ENCODE measurements around the gene UBE2S. TPM values are rescaled to one million over a fixed set of nuclear protein-coding genes. Genes with fewer than 3 reads are reported as not detected.

UBE2S gene
- polyA plus RNA-seq, 1 donor (not counting 4 experiments of a cell fraction or from before 2014, with no cell fraction given) = 31.8 TPM

DNA sequence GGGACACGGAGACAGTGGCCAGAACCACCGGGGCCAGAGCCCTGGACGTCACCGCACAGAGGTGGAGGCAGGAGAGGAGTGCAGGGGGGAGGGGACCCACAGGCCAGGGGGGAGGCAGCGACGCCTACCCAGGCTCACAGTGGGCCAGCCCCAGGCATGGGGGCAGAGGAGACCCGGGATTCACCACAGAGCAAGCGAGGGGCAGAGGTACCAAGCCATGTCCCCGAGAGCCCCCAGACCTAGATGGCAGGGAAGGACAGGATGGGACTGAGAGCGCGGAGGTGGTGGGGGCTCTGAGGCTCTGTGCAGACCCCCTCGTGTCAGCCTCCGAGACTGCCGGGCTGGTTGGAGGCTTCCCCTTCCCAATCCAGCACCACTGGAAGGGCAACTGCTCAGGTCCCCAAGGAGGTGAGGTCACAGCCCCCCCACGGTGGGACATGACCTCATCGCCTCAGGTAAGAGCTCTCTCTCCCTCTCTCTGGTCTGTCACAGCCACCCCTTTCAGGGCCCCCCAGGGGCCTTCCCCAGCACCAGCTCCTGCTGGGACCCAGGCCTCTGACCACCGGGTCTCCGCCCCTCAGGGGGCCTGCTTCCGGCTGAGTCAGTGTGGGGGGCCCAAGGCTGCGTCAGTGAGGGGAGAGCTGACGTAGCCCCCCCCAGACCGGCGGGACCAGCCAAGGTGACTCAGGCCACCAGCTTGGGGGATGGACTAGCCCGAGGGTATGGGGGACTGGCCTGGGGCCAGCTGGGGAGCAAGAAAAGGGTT lies 35.1 kb downstream of the UBE2S start:
- no peak overlapping the region for H3K4me3 ChIP-seq (ENCODE audit: control insufficient read depth in 2 of 3, extremely low read depth in 1 of 3, insufficient read depth in 2 of 3, low read depth in 1 of 3, low read length in 3 of 3)
- dilution Hi-C loops (cut with MboI; ENCODE audit: extremely low pct_ligation_motif_present, low sequenced_read_pairs) = no loop called here
- H3K36me3 ChIP-seq (ENCODE audit: control insufficient read depth in 2 of 2, extremely low read depth in 1 of 2, insufficient read depth in 2 of 2, low read length in 2 of 2) = no peaks in the 10 kb centered on the region
- no peak for TF ChIP-seq EZH2 (IDR thresholded peaks at IDR 0.05; ENCODE audit: low read length)
- TF ChIP-seq CTCF (optimal IDR thresholded peaks at IDR 0.05 in 1 of 3, IDR thresholded peaks at IDR 0.05 in 1 of 3, conservative IDR thresholded peaks at IDR 0.05 in 1 of 3; ENCODE audit: extremely low read depth in 1 of 3, insufficient read depth in 2 of 3, low read length in 3 of 3) = no peak
- H3K27ac ChIP-seq (ENCODE audit: control insufficient read depth, insufficient read depth, low read length) = no peak overlapping the region
- H3K4me1 ChIP-seq (ENCODE audit: control insufficient read depth, extremely low read depth, insufficient read depth, low read length) = peaks cover 15% of the 10 kb centered on the region
- H3K9me3 ChIP-seq (ENCODE audit: control insufficient read depth, low read depth, low read length) = no peaks in the 10 kb centered on the region
- H4K20me1 ChIP-seq (ENCODE audit: control insufficient read depth, extremely low read depth, insufficient read depth, low read length) = no peaks in the 10 kb centered on the region
- FAIRE-seq (no peak), DNase-seq (ENCODE audit: low read depth, low spot score) (no peak)
- no peaks in the 10 kb centered on the region for H3K9me1 ChIP-seq (ENCODE audit: control insufficient read depth, extremely low read depth, insufficient read depth, low read length)
- H2AFZ ChIP-seq (ENCODE audit: control insufficient read depth, low read length) = no peak overlapping the region
- H3K4me2 ChIP-seq (ENCODE audit: control insufficient read depth, extremely low read depth, insufficient read depth, low read depth, low read length) = no peak overlapping the region
- H3K27me3 ChIP-seq (ENCODE audit: control insufficient read depth, extremely low read depth, insufficient read depth, low read length) = peaks cover 15% of the 10 kb centered on the region
- no peaks in the 10 kb centered on the region for H3K79me2 ChIP-seq (ENCODE audit: control insufficient read depth, insufficient read depth, low read length)
- H3K9ac ChIP-seq (ENCODE audit: control insufficient read depth, extremely low read depth, insufficient read depth, low read length) = no peak overlapping the region

DNA sequence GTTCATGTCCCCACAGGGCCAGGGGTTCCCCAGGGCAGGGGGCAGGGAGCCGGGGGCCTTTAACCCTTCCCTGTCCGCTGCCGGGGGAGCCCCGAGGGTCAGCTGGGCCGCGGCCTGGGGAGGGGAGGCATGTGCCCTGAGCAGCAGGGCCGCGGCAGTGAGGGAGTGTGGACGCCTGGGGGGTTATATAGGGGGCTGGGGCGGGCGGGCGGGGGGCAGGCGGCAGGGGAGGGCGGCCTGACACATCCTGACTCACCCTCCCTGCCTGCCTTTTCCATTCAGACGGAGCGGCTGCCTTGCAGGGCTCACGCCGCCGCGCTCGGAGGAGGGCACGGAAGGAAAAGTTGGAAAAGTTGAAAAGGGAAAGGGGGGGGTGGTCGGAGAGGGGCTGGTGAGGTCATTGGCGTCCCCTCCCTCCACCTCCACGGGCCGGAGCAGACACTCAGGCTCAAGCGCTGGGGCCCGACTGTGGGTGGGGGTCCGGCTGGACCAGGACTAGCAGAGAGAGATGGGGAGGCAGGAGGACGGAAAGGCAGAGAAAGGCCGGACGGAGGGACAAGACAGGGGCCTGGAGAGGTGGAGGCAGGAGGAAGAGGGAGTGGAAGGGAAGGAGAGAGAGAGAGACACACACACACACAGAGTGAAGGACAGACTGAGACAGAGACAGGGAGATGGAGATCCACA lies 37.1 kb downstream of the UBE2S start, which contains the start of gene IL11:
IL11 (minus strand) TSS at position 159 of the 684 bp plus-strand sequence; CDS start at position 6, 153 bp downstream.
- Histone ChIP-seq H3K27ac (ENCODE audit: control insufficient read depth, insufficient read depth, low read length) (peak within 1 kb of the TSS; percentile 36), H3K4me1 (ENCODE audit: control insufficient read depth, extremely low read depth, insufficient read depth, low read length) (peaks cover 15% of the 10 kb centered on the region), H3K4me3 (ENCODE audit: control insufficient read depth in 2 of 3, extremely low read depth in 1 of 3, insufficient read depth in 2 of 3, low read depth in 1 of 3, low read length in 3 of 3) (peak within 1 kb of the TSS; percentile 63 to 78 (median 76)), H3K9me3 (ENCODE audit: control insufficient read depth, low read depth, low read length) (no peaks in the 10 kb centered on the region), H3K4me2 (ENCODE audit: control insufficient read depth, extremely low read depth, insufficient read depth, low read depth, low read length) (peak within 1 kb of the TSS; percentile 77), H2AFZ (ENCODE audit: control insufficient read depth, low read length) (peak within 1 kb of the TSS; percentile 63), H3K9ac (ENCODE audit: control insufficient read depth, extremely low read depth, insufficient read depth, low read length) (peak within 1 kb of the TSS; percentile 69), H4K20me1 (ENCODE audit: control insufficient read depth, extremely low read depth, insufficient read depth, low read length) (no peaks in the 10 kb centered on the region), H3K9me1 (ENCODE audit: control insufficient read depth, extremely low read depth, insufficient read depth, low read length) (no peaks in the 10 kb centered on the region), H3K36me3 (ENCODE audit: control insufficient read depth in 2 of 2, extremely low read depth in 1 of 2, insufficient read depth in 2 of 2, low read length in 2 of 2) (no peaks in the 10 kb centered on the region), H3K27me3 (ENCODE audit: control insufficient read depth, extremely low read depth, insufficient read depth, low read length) (peaks cover 15% of the 10 kb centered on the region), H3K79me2 (ENCODE audit: control insufficient read depth, insufficient read depth, low read length) (no peaks in the 10 kb centered on the region)
- FAIRE-seq (no peak), DNase-seq (ENCODE audit: low read depth, low spot score) (no peak)
- TF ChIP-seq CTCF (optimal IDR thresholded peaks at IDR 0.05 in 1 of 3, IDR thresholded peaks at IDR 0.05 in 1 of 3, conservative IDR thresholded peaks at IDR 0.05 in 1 of 3; ENCODE audit: extremely low read depth in 1 of 3, insufficient read depth in 2 of 3, low read length in 3 of 3) = no peak
- TF ChIP-seq EZH2 (IDR thresholded peaks at IDR 0.05; ENCODE audit: low read length) = no peak
- dilution Hi-C loops (cut with MboI; ENCODE audit: extremely low pct_ligation_motif_present, low sequenced_read_pairs) = no loop called here

All from keratinocyte (primary cell).